ENCODE results near the gene DGKK. TPM values are rescaled to one million over a fixed set of nuclear protein-coding genes. Genes with fewer than 3 reads are reported as not detected.

Gene DGKK
- polyA plus RNA-seq, 1 donor (not counting 4 experiments of a cell fraction or from before 2014, with no cell fraction given), result not detected

- no peaks in the 10 kb centered on the region for H3K4me1 ChIP-seq (ENCODE audit: control insufficient read depth, extremely low read depth, insufficient read depth, low read length)
- no peaks in the 10 kb centered on the region for H3K27me3 ChIP-seq (ENCODE audit: control insufficient read depth, extremely low read depth, insufficient read depth, low read length)
- H4K20me1 ChIP-seq (ENCODE audit: control insufficient read depth, extremely low read depth, insufficient read depth, low read length), result no peaks in the 10 kb centered on the region
- no peaks in the 10 kb centered on the region for H3K9me1 ChIP-seq (ENCODE audit: control insufficient read depth, extremely low read depth, insufficient read depth, low read length)
- DNase-seq (ENCODE audit: low read depth, low spot score) (no peak), FAIRE-seq (no peak)
- no peak overlapping the region for H3K9ac ChIP-seq (ENCODE audit: control insufficient read depth, extremely low read depth, insufficient read depth, low read length)
- no peaks in the 10 kb centered on the region for H3K9me3 ChIP-seq (ENCODE audit: control insufficient read depth, low read depth, low read length)
- dilution Hi-C loops (cut with MboI; ENCODE audit: extremely low pct_ligation_motif_present, low sequenced_read_pairs), result no loop called here
- no peaks in the 10 kb centered on the region for H3K79me2 ChIP-seq (ENCODE audit: control insufficient read depth, insufficient read depth, low read length)
- no peak overlapping the region for H2AFZ ChIP-seq (ENCODE audit: control insufficient read depth, low read length)
- no peak for TF ChIP-seq EZH2 (IDR thresholded peaks at IDR 0.05; ENCODE audit: low read length)
- TF ChIP-seq, protein P1, sequence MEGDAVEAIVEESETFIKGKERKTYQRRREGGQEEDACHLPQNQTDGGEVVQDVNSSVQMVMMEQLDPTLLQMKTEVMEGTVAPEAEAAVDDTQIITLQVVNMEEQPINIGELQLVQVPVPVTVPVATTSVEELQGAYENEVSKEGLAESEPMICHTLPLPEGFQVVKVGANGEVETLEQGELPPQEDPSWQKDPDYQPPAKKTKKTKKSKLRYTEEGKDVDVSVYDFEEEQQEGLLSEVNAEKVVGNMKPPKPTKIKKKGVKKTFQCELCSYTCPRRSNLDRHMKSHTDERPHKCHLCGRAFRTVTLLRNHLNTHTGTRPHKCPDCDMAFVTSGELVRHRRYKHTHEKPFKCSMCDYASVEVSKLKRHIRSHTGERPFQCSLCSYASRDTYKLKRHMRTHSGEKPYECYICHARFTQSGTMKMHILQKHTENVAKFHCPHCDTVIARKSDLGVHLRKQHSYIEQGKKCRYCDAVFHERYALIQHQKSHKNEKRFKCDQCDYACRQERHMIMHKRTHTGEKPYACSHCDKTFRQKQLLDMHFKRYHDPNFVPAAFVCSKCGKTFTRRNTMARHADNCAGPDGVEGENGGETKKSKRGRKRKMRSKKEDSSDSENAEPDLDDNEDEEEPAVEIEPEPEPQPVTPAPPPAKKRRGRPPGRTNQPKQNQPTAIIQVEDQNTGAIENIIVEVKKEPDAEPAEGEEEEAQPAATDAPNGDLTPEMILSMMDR (optimal IDR thresholded peaks at IDR 0.05 in 1 of 3, IDR thresholded peaks at IDR 0.05 in 1 of 3, conservative IDR thresholded peaks at IDR 0.05 in 1 of 3; ENCODE audit: extremely low read depth in 1 of 3, insufficient read depth in 2 of 3, low read length in 3 of 3), result peak; percentile 42 to 54 (median 46)
- no peak overlapping the region for H3K27ac ChIP-seq (ENCODE audit: control insufficient read depth, insufficient read depth, low read length)
- no peak overlapping the region for H3K4me2 ChIP-seq (ENCODE audit: control insufficient read depth, extremely low read depth, insufficient read depth, low read depth, low read length)
- no peak overlapping the region for H3K4me3 ChIP-seq (ENCODE audit: control insufficient read depth in 2 of 3, extremely low read depth in 1 of 3, insufficient read depth in 2 of 3, low read depth in 1 of 3, low read length in 3 of 3)
- no peaks in the 10 kb centered on the region for H3K36me3 ChIP-seq (ENCODE audit: control insufficient read depth in 2 of 2, extremely low read depth in 1 of 2, insufficient read depth in 2 of 2, low read length in 2 of 2)
Observed at GRCh38 chrX:50448565-50448964, 22.1 kb downstream of the DGKK start.

- H3K9me1 ChIP-seq (ENCODE audit: control insufficient read depth, extremely low read depth, insufficient read depth, low read length), result no peaks in the 10 kb centered on the region
- no peak overlapping the region for H2AFZ ChIP-seq (ENCODE audit: control insufficient read depth, low read length)
- dilution Hi-C loops (cut with MboI; ENCODE audit: extremely low pct_ligation_motif_present, low sequenced_read_pairs), result no loop called here
- no peaks in the 10 kb centered on the region for H3K9me3 ChIP-seq (ENCODE audit: control insufficient read depth, low read depth, low read length)
- FAIRE-seq (no peak), DNase-seq (ENCODE audit: low read depth, low spot score) (no peak)
- no peak overlapping the region for H3K9ac ChIP-seq (ENCODE audit: control insufficient read depth, extremely low read depth, insufficient read depth, low read length)
- no peak overlapping the region for H3K4me2 ChIP-seq (ENCODE audit: control insufficient read depth, extremely low read depth, insufficient read depth, low read depth, low read length)
- H3K27ac ChIP-seq (ENCODE audit: control insufficient read depth, insufficient read depth, low read length), result no peak overlapping the region
- H3K4me1 ChIP-seq (ENCODE audit: control insufficient read depth, extremely low read depth, insufficient read depth, low read length), result no peaks in the 10 kb centered on the region
- H4K20me1 ChIP-seq (ENCODE audit: control insufficient read depth, extremely low read depth, insufficient read depth, low read length), result no peaks in the 10 kb centered on the region
- no peaks in the 10 kb centered on the region for H3K36me3 ChIP-seq (ENCODE audit: control insufficient read depth in 2 of 2, extremely low read depth in 1 of 2, insufficient read depth in 2 of 2, low read length in 2 of 2)
- TF ChIP-seq EZH2 (IDR thresholded peaks at IDR 0.05; ENCODE audit: low read length), result no peak
- TF ChIP-seq, protein P1 (optimal IDR thresholded peaks at IDR 0.05 in 1 of 3, IDR thresholded peaks at IDR 0.05 in 1 of 3, conservative IDR thresholded peaks at IDR 0.05 in 1 of 3; ENCODE audit: extremely low read depth in 1 of 3, insufficient read depth in 2 of 3, low read length in 3 of 3), result no peak
- H3K79me2 ChIP-seq (ENCODE audit: control insufficient read depth, insufficient read depth, low read length), result no peaks in the 10 kb centered on the region
- H3K27me3 ChIP-seq (ENCODE audit: control insufficient read depth, extremely low read depth, insufficient read depth, low read length), result no peaks in the 10 kb centered on the region
- H3K4me3 ChIP-seq (ENCODE audit: control insufficient read depth in 2 of 3, extremely low read depth in 1 of 3, insufficient read depth in 2 of 3, low read depth in 1 of 3, low read length in 3 of 3), result no peak overlapping the region
Observed at GRCh38 chrX:50447535-50447934, 23.1 kb downstream of the DGKK start.
